GM03348 (cell line): ENCODE measurements around the gene ITCH.
"Not testable (repeated sequence)": the region's sequence is repeated elsewhere in the genome, so short reads cannot be mapped to it uniquely, and the experiment has no call there.

Experiments
- DNase-seq: peaks from one replicate; pipeline ENCODE4 v3.0.0; 2012; ENCODE audit warnings: low spot score

Gene ITCH

GRCh38 chr20:34344238-34344637 lies 18.8 kb upstream of the ITCH start:
- DNase-seq = no peak

GRCh38 chr20:34345402-34345736 lies 17.7 kb upstream of the ITCH start:
- DNase-seq = no peak

GRCh38 chr20:34345839-34346532 lies 17.1 kb upstream of the ITCH start:
- not testable (repeated sequence) for DNase-seq

GRCh38 chr20:34346533-34346865 lies 16.6 kb upstream of the ITCH start:
- DNase-seq = not testable (repeated sequence)

- no peak for DNase-seq
Observed at GRCh38 chr20:34347571-34347970, 15.5 kb upstream of the ITCH start.

GRCh38 chr20:34350095-34350494 lies 13.0 kb upstream of the ITCH start:
- DNase-seq = no peak

GRCh38 chr20:34353467-34353866 lies 9.6 kb upstream of the ITCH start:
- DNase-seq = not testable (repeated sequence)

- no peak for DNase-seq
Observed at GRCh38 chr20:34355427-34355826, 7.6 kb upstream of the ITCH start.

GRCh38 chr20:34359729-34360128 lies 3.3 kb upstream of the ITCH start:
- not testable (repeated sequence) for DNase-seq

GRCh38 chr20:34362502-34363061 lies 491 bp upstream of the ITCH start:
- DNase-seq = no peak

GRCh38 chr20:34363465-34364222 lies 571 bp downstream of the ITCH start:
- DNase-seq = peak; percentile 79

GRCh38 chr20:34364223-34364506 lies 1.1 kb downstream of the ITCH start:
- no peak for DNase-seq

GRCh38 chr20:34365765-34366213 lies 2.7 kb downstream of the ITCH start:
- no peak for DNase-seq

- DNase-seq = no peak
Observed at GRCh38 chr20:34367155-34367554, 4.1 kb downstream of the ITCH start.

GRCh38 chr20:34367911-34368310 lies 4.8 kb downstream of the ITCH start:
- not testable (repeated sequence) for DNase-seq

- no peak for DNase-seq
Observed at GRCh38 chr20:34368547-34368946, 5.5 kb downstream of the ITCH start.

- no peak for DNase-seq
Observed at GRCh38 chr20:34369265-34369664, 6.2 kb downstream of the ITCH start.

- DNase-seq = no peak
Observed at GRCh38 chr20:34370062-34370461, 7.0 kb downstream of the ITCH start.

- no peak for DNase-seq
Observed at GRCh38 chr20:34373445-34373844, 10.4 kb downstream of the ITCH start.

- DNase-seq = no peak
Observed at GRCh38 chr20:34374209-34374760, 11.2 kb downstream of the ITCH start.

- no peak for DNase-seq
Observed at GRCh38 chr20:34375977-34376430, 12.9 kb downstream of the ITCH start.

GRCh38 chr20:34377072-34377847 lies 14.2 kb downstream of the ITCH start:
- no peak for DNase-seq
